NK-92 (cell line): Measurements from ENCODE around the gene LIME1.

Source experiments
- DNase-seq: peaks from one replicate; lab custom pipeline; 2025; ENCODE audit not compliant: unreplicated experiment; lab: John Stamatoyannopoulos, UW

Gene LIME1

GRCh38 chr20:63737945-63738686 is 1.7 kb downstream of the LIME1 start:
- DNase-seq: no peak

- DNase-seq: no peak
Observed at GRCh38 chr20:63738687-63739129, 2.2 kb downstream of the LIME1 start.

GRCh38 chr20:63739130-63740069 is 2.9 kb downstream of the LIME1 start, which contains the start of gene SLC2A4RG:
TSS of gene SLC2A4RG (plus strand) at chr20:63739776. CDS start at chr20:63739913, 137 bp downstream.
- no peak for DNase-seq

- no peak for DNase-seq
Observed at GRCh38 chr20:63740070-63740626, 3.7 kb downstream of the LIME1 start.

- DNase-seq: no peak
Observed at GRCh38 chr20:63740627-63741353, 4.3 kb downstream of the LIME1 start.

- DNase-seq: no peak
Observed at GRCh38 chr20:63741354-63741675, 4.9 kb downstream of the LIME1 start.

GRCh38 chr20:63741676-63742380 is 5.4 kb downstream of the LIME1 start:
- no peak for DNase-seq

GRCh38 chr20:63742381-63743024 is 6.0 kb downstream of the LIME1 start:
- no peak for DNase-seq

- no peak for DNase-seq
Observed at GRCh38 chr20:63743210-63743970, 6.9 kb downstream of the LIME1 start.

GRCh38 chr20:63744158-63744557 is 7.7 kb downstream of the LIME1 start:
- no peak for DNase-seq

- no peak for DNase-seq
Observed at GRCh38 chr20:63744574-63745423, 8.3 kb downstream of the LIME1 start.

- DNase-seq: no peak
Observed at GRCh38 chr20:63745424-63745805, 9.0 kb downstream of the LIME1 start.

- no peak for DNase-seq
Observed at GRCh38 chr20:63745961-63746731, 9.7 kb downstream of the LIME1 start.

- DNase-seq: no peak
Observed at GRCh38 chr20:63746751-63747315, 10.4 kb downstream of the LIME1 start.

GRCh38 chr20:63747622-63748069 is 11.2 kb downstream of the LIME1 start:
- no peak for DNase-seq

- no peak for DNase-seq
Observed at GRCh38 chr20:63748070-63748933, 11.8 kb downstream of the LIME1 start.
